Measurements from ENCODE around the gene LDAH.

LDAH gene

DNA sequence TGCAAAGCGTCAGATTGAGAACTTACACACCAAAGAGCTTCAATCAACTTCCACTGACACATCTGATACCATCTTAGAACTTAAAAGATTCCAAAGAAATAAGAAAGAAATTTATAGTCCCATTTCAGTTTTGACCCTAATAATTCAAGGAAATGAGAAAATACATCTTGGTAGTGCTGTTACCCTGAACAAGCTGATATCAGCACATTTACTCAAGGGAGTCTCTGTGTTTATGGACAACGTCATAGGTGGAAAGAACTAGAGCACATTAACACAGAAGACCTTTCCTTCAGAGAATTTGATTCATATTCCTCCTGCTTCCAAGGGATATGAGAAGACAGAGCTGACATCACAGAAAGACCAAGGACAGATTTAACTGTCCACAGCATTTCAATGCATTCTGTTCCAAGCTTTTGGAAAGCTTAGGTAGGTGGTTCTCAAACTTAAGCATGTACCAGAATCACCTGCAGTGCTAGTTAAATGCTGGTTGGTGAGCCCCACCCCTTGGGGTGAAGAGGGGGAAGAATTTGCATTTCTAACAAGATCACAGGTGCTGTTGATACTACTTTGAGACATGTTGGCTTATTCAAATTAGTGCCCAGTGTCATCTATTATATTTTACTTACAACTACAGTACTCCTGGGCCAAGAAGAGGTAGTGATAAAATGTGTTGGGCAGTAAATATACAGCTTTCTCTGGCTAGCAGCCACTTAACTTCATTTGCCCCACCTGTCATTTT lies 59.8 kb downstream of the LDAH start:
- TF ChIP-seq CTCF (IDR thresholded peaks at IDR 0.05; ENCODE audit: low read depth, low read length), result no peak
- no peak for DNase-seq (ENCODE audit: low read depth in 2 of 2)
- no peak overlapping the region for H3K4me3 ChIP-seq (replicated peaks in 1 of 2; ENCODE audit: low read depth in 2 of 2, low read length in 2 of 2)

DNA sequence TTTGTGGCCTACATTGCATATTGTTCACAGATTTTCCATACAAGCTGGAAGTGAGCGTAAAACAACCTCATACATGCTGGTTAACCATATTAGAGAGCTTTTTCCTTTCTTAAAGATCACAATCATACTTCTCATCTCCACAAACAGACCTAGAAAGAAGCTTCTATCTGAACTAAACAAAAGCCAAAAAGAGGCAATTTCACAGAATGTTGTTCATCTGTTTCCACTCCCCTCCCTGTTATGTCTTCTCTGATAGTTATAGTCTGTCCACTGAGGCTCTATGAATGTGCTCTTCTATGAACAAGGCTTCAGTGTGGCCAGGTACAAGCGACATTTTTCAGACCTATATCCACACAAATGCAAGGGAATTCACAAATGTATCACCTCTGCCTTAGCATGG lies 63.4 kb downstream of the LDAH start:
- TF ChIP-seq CTCF (IDR thresholded peaks at IDR 0.05; ENCODE audit: low read depth, low read length), result no peak
- H3K4me3 ChIP-seq (replicated peaks in 1 of 2; ENCODE audit: low read depth in 2 of 2, low read length in 2 of 2), result no peak overlapping the region
- no peak for DNase-seq (ENCODE audit: low read depth in 2 of 2)

GRCh38 chr2:20758997-20759396 lies 63.9 kb downstream of the LDAH start:
- H3K4me3 ChIP-seq (replicated peaks in 1 of 2; ENCODE audit: low read depth in 2 of 2, low read length in 2 of 2), result no peak overlapping the region
- DNase-seq (ENCODE audit: low read depth in 2 of 2), result no peak
- TF ChIP-seq CTCF (IDR thresholded peaks at IDR 0.05; ENCODE audit: low read depth, low read length), result no peak

DNA sequence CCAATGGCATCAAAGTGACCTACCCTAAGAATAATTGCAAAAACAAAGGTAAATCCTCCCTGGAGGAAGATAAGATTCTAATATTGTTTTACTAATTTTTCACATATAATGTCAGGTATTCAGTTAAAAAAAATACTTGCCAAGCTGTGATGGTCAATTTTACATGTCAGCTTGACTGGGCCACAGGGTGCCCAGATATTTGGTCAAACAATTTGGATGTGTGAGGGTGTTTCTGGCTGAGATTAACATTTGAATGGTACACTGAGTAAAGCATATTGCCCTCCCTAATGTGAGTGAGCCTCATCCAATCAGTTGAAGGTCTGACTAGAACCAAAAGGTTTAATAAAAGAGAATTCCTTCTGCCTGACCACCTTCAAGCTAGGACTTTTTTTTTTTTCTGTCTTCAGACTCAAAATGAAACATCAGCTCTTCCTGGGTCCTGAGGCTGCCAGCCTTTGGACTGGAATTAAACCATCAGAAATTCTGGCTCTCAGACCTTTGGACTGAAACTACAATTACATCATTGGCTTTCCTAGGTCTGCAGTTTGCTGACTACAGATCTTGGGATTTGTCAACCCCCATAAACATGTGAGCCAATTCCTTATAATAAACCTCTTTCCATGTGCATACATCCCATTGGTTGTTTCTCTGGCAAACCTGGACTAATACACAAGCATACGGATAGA lies 65.4 kb downstream of the LDAH start:
- TF ChIP-seq CTCF (IDR thresholded peaks at IDR 0.05; ENCODE audit: low read depth, low read length), result no peak
- H3K4me3 ChIP-seq (replicated peaks in 1 of 2; ENCODE audit: low read depth in 2 of 2, low read length in 2 of 2), result no peak overlapping the region
- DNase-seq (ENCODE audit: low read depth in 2 of 2), result no peak

GRCh38 chr2:20755132-20755800 lies 67.6 kb downstream of the LDAH start:
- peak; percentile 5 to 7 for DNase-seq (ENCODE audit: low read depth in 2 of 2)
- no peak overlapping the region for H3K4me3 ChIP-seq (replicated peaks in 1 of 2; ENCODE audit: low read depth in 2 of 2, low read length in 2 of 2)
- TF ChIP-seq CTCF (IDR thresholded peaks at IDR 0.05; ENCODE audit: low read depth, low read length), result no peak

DNA sequence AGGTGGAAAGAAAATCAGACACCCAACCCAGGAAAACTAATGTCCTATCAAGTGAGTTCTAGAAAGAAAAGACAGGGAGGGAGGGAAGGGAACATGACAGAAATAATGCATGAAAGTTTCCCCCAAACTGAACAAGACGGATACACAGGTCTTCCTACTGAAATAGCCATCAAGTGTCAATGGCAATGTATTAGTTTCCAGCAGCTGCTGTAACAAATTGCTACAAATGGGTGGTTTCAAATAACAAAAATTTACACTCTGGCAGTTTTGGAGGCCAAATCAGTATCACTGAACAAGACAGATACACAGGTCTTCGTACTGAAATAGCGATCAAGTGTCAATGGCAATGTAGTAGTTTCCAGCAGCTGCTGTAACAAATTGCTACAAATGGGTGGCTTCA lies 70.6 kb downstream of the LDAH start:
- TF ChIP-seq CTCF (IDR thresholded peaks at IDR 0.05; ENCODE audit: low read depth, low read length), result no peak
- no peak for DNase-seq (ENCODE audit: low read depth in 2 of 2)
- H3K4me3 ChIP-seq (replicated peaks in 1 of 2; ENCODE audit: low read depth in 2 of 2, low read length in 2 of 2), result no peak overlapping the region

All from cardiac fibroblast (primary cell).